Activated CD8-positive, alpha-beta memory T cell treated with anti-CD3 and anti-CD28 coated beads, Interleukin-2, amount 50 U/mL, for 24 hours (primary cell): ENCODE results near the gene EIF3B.
"Not testable (repeated sequence)": the region's sequence is repeated elsewhere in the genome, so short reads cannot be mapped to it uniquely, and the experiment has no call there.

Source experiments
- DNase-seq: peaks from one replicate; pipeline ENCODE4 v3.0.0-alpha.2; 2020; ENCODE audit errors: extremely low read depth

Gene EIF3B

DNA sequence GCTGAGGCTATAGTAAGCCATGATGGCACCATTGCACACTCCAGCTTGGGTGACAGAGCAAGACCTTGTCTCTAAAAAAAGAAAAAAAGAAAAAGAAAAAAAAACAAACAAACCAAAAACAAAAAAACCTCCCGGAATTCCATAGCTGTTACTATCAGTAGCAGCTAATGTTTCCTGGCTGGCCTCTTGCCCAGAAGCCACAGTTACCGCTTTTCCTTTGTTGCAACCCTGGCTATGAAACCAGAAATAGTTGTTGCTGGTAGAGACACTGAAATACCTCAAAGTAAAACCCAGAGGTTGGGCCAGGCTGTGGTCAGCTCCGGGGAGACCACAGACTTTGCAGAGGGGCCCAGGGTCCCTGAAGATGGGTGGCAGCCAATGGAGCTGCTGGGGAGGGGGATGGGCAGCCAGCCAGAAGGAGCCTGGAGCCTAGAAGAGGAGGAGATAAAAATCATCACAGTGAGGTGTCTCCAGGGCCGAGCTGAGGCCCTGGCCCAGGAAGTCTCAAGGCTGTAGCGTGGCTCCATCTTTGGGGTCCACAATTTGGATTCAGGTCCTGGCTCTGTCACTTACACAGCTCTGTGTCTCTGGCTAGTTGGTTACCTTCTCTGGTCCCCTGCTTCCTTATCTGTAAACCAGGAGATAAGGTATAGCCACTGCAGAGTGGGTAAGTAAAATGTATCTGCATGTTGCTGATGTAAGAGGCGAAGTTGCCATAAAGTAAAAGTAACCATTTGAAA is 45.4 kb downstream of the EIF3B start:
- no peak for DNase-seq

GRCh38 chr7:2402687-2403013 is 48.0 kb downstream of the EIF3B start:
- no peak for DNase-seq

DNA sequence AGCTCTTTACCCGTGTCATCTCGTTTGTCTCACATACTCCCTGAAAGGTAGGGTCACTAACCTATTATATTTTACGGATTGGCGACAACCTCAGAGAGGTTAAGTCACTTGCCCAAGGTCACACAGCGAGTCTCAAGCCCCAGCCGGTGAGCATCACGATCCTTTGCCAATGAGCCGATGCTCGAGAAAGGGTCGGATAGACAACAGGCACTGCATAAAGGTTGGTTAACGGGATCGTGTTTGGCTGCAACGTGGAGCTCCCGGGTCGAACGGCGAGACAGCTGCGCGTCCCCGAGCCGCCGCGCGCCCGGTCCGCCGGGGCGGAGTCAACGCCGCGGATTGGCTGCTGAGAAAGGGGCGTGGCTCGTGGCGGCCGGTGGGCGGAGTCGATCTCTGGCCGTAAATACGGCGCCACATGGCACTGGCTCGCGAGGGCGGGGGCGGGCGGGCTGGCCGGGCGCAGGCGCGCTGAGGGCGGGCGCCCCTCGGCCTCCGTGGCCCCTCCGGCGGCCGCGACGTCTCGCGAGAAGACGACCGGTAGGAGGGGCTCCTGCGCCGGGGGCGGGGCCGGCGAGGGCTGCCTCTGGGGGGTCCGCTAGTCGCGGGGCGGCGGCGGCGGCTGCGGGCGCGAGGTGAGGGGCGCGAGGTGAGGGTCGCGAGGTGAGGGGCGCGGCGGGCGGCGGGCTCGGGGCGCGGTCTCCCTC is 48.5 kb downstream of the EIF3B start, which contains the start of gene CHST12:
Gene CHST12, plus strand, starts transcription at position 598 of the 704 bp plus-strand sequence. CDS start 29,029 bp downstream, outside the sequence.
- peak; percentile 78 for DNase-seq

GRCh38 chr7:2403718-2404648 is 49.4 kb downstream of the EIF3B start:
- DNase-seq: no peak

DNA sequence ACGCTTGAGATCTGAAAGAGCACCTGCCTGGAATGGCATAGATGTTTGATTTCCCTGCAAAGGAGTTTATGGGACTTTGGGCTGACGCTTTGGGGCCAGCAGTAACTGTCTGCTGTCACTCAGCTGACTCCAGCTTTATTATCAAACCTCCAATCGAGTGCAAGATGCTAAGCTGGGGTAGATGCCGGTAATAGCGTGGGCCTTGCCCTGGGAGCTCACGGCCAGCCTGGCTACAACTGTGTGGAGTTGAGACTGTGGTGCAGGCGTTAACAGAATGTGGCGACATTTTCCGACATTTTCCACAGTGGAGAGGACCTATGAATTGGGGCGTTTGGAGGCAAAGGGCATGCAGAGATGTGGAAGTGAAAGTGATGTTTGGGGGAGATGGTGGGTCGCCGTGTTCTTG is 50.1 kb downstream of the EIF3B start:
- DNase-seq: no peak

- DNase-seq: no peak
Observed at GRCh38 chr7:2405201-2405600, 50.6 kb downstream of the EIF3B start.

GRCh38 chr7:2405601-2406345 is 51.1 kb downstream of the EIF3B start:
- peak; percentile 55 for DNase-seq

- no peak for DNase-seq
Observed at GRCh38 chr7:2409745-2410414, 55.3 kb downstream of the EIF3B start.

DNA sequence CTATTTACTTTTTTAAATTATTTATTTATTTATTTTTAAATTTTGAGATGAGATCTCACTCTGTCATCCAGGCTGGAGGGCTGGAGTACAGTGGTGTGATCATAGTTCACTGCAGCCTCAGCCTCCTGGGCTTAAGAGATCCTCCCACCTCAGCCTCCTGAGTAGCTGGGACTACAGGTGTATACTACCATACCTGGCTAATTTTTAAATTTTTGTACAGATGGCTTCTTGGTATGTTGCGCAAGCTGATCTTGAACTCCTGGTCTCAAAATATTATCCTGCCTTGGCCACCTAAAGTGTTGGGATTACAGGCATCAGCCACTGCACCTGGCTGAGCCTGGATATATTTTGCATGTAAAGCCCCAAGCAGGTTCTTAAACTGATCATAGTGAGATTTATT is 56.4 kb downstream of the EIF3B start:
- DNase-seq: no peak

- DNase-seq: no peak
Observed at GRCh38 chr7:2411815-2412586, 57.4 kb downstream of the EIF3B start.

GRCh38 chr7:2412587-2413201 is 58.1 kb downstream of the EIF3B start:
- no peak for DNase-seq

DNA sequence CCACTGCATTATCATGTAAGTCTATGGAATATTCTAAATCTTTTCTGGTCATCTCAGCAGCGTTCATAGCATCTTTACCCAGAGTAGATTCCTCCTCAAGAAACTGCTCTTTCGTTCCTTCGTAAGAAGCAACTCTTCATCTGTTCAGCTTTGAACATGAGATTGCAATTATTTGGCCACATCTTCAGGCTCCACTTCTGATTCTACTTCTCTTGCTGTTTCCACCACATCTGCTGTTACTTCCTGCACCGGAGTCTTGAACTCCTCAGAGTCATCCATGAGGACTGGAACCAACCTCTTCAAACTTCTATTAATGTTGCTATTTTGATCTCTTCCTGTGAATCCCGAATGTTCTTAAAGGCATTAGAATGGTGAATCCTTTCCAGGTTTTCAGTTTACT is 61.4 kb downstream of the EIF3B start:
- no peak for DNase-seq

- DNase-seq: no peak
Observed at GRCh38 chr7:2416650-2417049, 62.0 kb downstream of the EIF3B start.

GRCh38 chr7:2417178-2417577 is 62.6 kb downstream of the EIF3B start:
- not testable (repeated sequence) for DNase-seq

DNA sequence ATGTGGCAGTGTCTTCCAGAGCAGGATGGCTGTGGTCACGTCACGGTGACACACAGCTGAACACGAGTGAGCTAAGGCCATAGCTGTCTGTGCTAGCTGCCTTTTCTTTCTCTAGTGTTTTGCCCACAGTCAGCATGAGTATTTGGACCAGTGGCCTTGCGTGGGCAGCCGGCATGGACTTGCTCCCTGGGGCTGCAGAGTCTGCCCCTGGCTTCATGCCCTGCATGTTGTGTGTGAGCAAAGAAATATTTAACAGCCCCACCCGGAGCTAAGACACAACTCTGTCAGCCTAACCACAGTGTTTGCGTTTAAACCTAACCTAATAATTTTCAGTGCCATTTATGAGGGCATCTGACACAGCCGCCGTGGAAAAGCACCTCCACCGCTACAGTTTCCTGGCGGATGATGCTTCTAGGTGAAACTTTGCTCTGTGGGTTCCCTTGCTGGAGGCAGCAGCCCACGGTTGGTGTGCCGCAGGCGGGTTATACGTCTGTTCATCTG is 63.4 kb downstream of the EIF3B start:
- DNase-seq: peak; percentile 38

DNA sequence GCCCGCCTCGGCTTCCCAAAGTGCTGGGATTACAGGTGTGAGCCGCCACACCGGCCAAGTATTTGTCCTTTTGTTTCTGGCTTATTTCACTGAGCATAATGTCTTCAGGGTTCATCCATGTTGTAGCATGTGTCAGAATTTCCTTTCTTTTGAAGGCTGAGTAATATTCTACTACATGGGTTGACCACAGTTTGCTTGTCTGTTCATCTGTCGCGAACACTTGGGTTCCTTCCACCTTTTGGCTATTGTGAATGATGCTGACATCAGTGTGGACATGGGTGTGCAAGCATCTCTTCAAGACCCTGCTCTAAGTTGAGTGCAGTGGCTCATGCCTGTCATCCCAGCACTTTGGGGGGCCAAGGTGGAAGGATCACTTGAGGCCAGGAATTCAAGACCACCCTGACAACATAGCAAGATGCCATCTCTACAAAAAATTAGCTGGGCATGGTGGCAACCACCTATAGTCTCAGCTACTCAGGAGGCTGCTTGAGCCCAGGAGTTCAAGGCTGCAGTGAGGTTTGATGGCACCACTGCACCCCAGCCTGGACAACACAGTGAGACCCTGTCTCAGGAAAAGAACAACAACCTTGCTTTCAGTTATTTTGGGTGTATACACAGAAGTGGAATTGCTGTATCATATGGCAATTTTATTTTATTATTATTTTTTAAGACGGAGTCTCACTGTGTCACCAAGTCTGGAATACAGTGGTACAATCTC is 65.7 kb downstream of the EIF3B start:
- no peak for DNase-seq

GRCh38 chr7:2421943-2422310 is 67.3 kb downstream of the EIF3B start:
- DNase-seq: no peak

GRCh38 chr7:2425749-2426148 is 71.1 kb downstream of the EIF3B start:
- no peak for DNase-seq
